NCI-H2196 treated with DMSO at 0.1 percent for 48 hours (cell line): ENCODE data around the gene KIRREL3.

Experiments used
- DNase-seq: peaks from one replicate; lab custom pipeline; 2025; ENCODE audit not compliant: unreplicated experiment; lab: John Stamatoyannopoulos, UW

Gene KIRREL3

DNA sequence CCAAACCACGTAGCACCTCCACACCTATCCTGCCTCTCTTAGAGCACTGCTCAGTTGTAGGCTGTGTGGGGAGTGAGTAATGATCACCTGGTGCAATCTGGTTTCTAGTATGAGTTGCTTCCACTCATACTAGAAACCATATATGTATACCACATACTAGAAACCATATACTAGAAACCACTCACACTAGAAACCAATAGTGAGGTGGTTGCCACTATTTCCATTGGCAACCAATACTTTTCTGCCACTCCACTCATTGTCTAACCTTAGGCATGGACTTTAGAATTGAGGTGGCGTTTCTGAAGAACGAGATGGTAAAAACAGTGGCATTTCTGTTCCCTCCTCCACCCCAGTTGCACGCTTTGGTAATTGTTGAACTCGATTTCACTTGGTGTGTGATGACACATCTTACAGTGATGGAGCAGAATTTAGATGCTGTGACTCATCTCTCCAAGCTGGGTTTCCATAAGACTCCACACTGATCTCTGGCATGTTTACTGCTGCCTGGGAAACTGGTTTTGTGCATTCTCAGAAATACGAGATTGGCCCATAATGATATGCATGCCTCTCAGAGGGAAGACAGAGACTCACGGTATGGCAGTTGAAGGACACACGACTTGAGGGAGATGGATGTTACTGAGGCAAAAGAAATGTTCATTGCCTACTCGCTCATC lies 82.9 kb downstream of the KIRREL3 start:
- DNase-seq = no peak

DNA sequence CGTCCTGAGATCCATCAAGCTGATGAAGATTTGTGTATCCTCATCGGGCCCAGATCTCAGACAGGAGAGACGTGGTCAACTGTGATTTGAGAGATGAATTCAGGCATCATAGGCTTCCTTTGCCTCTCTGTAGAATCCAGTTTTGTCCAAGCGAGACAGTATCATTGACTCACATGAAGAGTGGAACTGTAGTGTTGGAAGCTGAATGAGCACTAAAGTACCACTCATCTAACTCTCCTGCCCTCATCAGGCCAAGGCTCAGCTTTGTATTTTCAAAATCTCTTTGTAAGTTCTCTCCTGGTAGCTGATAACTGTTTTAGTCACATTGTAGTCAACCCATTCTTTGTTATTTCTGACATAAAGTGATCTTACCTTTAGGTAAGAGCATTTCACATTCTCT lies 85.1 kb downstream of the KIRREL3 start:
- no peak for DNase-seq

DNA sequence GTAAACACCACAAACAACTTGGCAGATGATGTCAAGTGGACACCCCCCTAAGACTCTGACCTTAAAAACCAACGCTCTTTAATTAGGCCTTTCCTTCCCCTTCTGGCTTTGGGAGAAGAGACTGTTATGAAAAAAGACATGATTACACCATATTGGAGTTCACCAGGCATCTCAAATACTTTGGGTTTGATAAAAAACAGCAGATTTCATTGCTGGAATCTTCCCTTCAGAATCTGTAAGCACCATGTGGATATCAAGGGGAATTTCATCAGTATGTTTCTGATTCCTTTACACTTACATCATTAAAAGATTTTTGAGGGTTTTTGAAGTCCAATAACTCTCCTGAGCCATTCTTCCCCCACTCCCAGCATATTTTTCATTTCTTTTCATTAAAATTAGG lies 85.6 kb downstream of the KIRREL3 start:
- no peak for DNase-seq

DNA sequence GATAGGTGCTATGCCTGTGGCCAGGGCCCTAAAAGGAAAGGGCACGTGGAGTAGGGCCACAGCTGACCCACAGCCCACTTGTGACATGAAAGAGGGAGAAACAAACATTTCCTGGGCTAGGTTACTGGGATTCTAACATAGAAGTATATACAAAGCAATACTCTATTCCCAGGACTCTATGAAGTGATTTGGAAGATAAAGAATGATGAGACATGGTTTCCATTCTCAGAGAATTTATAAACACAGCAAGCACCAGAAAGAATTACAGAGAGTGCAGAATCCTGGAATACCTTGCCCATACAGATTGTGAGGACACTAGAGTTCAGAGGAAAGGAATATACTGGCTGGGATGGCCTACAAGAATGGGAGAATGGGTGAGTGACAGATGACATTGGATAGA lies 86.4 kb downstream of the KIRREL3 start:
- DNase-seq = no peak

DNA sequence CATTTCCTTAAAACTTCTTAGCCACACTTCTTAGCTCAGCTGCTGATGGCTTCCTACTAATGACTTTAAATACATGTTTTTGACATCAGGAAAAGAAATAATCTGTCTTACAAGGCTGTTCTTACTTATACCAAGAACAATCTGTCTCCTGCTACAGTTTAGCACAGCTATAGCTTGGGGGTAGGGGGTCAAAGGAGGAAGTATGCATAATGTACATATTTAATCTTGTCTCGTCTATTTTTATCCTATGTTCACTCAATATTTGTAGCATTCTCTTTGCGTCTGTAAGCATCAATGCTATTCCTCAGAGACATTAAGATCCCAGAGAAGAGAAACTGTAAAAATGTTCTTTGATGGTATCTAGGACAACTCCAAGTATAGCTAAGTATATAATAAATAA lies 96.0 kb downstream of the KIRREL3 start:
- no peak for DNase-seq

DNA sequence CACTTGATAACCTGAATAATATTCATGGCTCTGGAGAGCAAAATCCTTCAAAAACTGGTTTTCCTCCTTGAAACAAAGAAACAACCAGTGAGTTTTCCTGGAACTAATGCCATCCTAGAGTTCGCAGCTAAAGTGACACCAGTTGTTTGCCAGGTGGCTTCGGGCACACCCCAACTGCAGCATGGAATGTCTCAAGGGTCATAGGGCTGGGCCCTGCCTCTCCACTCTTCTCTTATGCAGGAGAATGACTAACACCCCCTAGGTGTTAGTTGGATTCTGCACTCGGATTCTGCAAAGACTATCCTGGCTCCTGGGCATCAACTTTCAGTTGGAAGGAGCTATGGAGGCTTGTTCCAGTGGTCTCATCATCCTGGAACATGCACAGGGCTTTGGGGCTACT lies 98.8 kb downstream of the KIRREL3 start:
- DNase-seq = no peak

DNA sequence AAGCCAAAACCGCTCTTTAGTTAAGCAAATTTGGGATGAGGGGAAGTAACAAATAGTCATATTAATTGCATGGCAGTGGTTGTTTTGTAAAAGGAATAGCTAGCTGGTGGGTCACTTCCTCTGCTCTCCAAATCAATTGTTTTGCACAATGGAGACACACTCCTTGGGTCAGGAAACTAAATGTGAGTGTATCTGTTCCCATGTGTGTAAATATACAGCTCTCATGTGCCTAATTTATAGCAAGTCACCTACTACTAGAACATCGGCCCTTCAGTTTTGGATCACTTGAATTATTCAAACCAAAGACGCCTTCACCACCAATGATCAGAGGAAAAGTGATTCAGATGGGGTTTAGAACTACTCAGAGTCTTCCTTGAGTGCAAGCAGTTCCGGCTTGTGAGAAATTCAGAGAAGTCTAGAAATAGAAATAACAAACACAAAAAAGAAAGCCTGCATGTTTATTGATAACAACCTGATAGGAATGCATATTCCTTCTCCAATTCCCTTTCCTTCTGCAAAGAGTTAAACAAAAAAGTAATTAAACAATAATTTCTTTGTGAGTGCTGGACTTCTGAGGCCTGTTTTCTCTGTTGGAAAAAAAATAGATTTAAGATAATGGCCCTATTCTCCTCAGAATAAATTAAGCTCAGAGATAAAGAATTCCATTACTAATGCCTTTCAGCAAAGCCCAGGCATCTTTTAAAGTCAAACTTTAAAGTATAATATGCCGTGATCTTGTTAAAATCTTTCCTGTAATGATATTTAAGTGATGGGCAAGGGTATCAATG lies 100.4 kb downstream of the KIRREL3 start:
- DNase-seq = no peak

DNA sequence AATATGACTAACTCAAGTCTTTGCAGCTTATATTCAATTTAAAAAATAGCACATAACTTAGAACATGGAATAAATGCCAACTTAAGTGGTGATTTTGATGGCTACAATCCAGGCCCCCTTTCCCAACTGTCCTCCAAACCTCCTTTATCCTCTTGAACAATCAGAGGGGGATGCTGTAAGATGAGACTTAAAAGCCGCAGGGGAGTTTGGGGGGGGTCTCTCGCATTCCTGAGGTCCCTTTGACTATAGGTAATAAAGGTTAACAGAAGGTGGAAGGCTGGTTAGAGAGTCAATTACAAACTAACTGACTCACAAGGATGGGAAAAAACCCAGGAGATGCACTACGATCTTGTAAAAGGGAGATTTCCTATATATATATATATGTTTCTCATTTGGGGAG lies 101.8 kb downstream of the KIRREL3 start:
- no peak for DNase-seq

DNA sequence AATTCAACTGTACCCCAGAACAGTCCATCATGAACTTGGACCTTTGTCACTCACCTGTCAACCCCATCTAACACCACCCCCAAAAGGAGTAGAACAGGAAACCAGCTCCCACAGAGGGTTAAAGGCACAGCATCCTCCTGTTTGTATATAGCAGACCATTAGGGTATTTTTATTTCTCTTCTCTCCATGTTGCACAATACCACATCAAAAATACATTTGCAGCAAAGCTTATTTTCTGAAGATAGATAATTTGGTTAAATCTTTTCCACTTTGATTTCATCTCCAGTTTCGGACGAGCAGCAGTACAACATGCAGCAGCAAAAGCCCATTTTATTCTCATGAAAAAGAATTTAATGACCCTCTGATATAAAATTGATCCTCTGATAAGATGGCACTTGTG lies 103.1 kb downstream of the KIRREL3 start:
- DNase-seq = no peak

DNA sequence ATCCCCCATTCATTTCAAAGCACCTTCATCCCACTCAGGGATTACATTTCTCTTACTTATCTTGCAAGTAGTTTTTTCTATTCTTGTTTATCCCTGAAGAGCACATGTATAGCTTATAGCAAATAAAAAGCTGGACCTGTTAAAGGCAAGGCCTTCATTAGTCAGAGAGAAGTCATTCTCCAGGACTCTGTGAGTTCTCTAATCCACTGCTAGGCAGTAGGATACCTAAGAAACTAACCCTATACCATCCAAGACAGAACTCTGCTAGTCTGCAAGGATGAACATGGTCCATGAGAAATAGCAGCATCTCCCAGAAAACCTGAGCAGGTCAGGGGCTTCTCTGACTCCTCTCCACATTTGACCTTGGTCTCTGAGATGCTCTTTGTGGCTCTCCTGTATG lies 104.5 kb downstream of the KIRREL3 start:
- DNase-seq = no peak

DNA sequence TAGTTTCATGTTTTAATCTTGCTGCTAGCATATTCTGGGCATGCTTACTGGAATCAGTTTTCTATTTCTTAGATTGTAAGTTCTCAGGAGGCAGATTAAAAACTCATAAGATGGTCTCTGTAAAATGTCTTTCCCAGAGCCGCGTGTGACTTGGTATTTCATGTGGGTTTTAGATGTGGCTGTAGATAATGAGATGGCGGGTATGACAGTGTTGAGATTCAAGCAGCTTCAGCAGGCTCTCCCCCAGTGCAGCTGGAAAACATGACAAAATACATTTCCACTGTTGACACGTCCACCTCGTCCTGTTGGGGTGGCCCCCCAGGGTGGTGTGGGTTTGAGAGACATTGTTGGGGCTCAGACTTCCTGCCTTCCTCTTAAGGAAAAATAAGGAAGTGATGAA lies 106.8 kb downstream of the KIRREL3 start:
- DNase-seq = no peak

DNA sequence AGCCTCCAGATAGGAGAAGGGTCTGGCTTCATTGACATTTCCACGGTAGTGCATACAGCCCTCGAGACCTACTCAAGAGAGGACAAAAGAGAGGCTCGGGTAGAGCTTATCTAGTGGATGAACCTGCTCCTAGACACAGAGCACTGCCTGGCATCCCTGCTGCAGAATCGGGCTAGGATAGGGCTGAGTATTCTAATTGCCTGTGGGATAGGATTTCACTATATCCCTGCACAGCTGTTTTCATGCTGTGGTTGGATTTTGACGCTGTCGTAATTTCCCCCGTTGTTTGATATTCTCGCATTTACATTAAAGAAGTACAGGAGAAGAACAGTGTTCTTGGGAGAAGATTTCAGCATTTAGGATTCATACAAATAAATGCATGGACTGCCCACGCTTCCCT lies 107.8 kb downstream of the KIRREL3 start:
- no peak for DNase-seq

DNA sequence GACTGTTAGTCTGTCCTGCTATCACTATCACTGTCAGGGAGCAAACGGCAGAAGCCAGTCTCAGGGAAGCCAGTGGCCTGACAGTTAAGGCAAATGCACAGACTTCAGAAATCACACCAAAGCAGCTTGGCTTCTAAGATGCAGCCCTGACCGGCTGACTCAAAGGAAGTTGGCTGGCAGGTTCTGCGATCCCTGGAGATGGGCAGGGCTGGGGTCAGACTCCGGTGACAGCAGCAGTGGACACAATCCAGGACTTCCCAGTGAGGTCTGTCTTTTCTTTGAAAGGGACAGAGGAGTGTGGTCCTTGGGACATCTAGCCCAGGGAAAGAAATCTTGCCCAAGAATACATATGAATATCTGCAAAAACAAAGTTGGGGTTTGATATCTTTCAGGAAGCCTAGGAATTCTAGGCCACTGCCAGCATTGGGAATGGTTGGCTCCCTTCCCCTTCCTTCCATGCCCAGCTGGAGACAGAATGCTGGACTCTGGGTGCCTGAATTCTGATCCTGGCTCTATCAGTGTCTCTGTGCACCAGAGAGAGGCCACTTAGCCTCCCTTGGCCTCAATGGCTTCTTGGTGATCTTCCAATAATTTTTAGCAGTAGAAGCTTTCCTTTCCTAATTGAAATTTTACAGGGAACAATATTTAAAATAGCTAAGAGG lies 108.9 kb downstream of the KIRREL3 start:
- no peak for DNase-seq

DNA sequence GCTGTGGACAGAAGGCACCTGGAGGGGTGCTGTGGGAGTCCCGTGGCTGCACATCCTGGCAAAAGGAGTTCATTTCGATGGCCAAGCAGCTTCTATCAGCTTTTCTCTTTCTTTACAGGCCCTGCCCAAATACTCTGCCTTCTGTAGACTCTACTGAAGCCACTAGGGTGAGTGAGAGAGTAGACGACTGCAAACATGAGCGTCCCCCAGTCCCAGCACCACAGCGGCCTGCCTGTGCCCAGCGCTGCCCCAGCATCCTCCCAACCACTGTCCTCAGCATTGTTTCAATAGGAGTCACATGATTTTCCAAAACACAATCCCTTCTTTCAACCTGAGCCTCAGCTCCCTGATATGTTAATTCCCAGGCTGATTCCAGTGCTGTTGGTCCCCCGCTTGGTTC lies 110.0 kb downstream of the KIRREL3 start:
- no peak for DNase-seq

DNA sequence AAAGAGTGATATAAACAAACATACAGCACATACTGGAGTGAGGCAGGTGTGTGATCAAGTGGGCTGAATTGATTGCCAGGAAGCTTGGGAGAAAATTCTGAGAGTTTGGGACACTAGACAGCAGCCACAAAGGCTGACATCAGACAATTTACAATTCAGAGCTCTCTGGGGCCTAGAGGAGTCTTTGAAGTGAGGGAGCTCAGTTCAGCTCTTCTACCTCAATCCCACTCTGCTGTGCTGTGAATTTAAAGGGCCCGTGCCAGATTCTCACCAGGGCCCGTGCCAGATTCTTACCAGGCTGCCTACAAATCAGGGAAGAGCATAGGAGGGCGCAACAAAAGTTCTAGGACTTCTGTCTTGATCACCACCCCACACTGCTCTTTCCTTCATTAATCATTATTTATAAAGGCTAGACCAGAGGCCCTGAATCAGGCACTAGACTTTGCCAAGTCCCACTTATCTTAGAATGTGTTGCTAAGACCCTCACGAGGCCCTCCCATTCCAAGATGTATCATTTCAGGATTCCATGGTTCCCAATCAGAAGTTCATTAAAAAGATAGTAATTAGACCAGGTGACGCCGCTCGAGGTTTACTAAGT lies 112.4 kb downstream of the KIRREL3 start:
- DNase-seq = no peak

DNA sequence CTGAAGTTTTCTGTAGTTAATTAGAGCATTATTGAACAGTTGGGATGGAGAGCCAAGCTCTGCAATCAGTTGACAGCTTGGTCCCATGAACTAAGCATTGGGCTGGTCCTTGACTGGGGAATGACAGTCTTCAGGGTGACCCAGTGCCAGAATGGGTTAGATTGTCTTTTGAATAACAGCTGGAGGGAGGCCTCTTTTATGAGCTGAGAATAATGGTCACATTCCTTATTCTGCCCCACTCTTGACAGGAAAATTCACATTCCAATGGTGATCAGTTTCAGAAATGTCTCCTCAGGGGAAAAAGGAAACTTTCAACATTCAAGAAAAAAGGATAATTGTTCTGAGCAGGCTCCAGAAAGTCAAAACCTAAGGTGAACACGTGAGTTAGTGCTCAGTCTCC lies 113.9 kb downstream of the KIRREL3 start:
- no peak for DNase-seq

DNA sequence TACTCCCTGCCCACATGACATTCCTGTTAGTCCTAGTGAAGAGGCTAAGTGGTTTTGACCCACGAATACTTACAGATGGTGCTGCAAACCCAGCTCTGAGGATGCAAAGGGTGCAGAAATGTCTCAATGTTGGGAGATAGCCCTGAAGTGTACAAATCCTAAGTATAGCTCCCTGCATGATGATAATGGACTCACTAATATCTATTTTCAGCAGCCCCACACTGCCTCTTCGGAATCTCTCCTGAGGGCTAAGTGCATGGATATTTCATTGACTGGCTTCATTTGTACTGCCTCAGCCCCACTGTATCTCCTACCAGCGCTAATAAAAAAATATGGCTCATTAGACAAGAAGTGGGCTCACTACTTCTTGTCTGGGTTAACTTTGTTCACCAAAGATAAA lies 114.5 kb downstream of the KIRREL3 start:
- no peak for DNase-seq

DNA sequence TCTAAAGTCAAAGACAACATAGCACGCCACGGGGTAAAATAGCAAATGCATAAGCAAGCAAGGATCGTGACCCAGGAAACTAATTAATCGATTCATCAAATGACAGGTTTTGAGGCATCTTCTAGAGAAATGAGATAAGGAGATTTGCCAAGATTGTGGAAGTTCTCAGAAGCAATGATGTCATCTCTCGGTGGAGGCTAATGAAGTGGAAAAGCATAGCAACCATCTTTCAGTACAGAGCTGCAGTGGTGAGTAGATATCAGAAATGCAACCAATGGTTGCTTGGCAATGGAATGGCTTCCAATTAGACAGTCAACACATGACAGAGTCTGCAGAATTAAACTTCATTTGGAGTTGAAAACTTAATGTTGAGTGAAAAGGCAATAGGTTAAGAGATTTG lies 116.0 kb downstream of the KIRREL3 start:
- DNase-seq = no peak

DNA sequence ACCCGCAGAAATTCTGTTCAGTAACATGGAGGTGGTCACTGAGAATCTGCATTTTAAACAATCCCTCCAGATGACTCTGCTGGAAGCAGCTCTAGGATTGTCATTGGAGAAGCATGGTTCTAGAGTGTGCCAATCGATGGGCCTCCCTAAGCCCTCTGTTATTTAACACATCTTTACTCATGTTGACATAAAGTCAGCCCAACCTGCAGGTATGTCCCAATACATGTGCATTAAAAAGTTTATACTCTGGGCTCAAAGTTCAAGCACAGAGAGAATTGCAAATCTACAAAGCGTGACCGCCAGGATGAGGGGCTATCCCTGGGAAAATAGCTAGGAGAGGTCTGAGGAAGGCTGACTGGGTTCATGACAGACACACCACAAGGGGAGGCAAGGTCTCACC lies 116.4 kb downstream of the KIRREL3 start:
- no peak for DNase-seq

DNA sequence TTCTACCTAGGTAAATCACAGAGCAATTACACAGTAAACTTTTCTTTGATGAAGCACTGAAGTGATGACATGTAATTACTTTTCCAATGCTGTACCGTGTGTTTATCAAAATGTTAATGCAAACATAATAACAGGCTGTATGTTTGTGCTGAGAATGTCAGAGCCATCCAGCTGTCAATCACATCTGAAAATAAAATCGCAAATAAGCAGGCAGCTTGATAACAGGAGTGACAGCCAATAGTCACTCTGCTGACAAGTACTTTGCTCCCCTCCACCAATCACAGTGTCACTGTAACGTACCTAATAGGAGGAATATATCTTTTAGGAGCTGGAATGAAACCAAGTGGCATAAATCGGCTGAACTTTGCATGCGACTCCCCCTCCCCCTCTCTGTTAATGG lies 119.7 kb downstream of the KIRREL3 start:
- no peak for DNase-seq

DNA sequence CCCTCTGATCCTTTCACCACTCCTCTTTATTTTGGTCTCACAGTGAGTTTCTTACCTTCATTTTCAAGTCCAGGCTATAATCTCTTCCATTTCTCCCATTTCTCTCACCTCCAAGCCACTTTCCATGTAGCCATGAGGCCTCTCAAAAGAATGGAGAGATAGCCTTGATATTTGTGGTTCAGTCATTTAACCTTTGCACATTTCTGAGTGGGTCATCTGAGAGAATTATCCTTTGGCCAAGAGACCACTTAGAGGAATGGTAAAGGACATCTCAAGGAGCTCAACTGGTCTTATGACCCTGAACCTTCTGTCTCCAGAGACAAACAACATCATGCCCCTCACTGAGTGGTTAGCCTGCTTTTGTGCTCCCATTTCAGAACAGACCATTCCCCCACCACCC lies 121.1 kb downstream of the KIRREL3 start:
- DNase-seq = no peak

DNA sequence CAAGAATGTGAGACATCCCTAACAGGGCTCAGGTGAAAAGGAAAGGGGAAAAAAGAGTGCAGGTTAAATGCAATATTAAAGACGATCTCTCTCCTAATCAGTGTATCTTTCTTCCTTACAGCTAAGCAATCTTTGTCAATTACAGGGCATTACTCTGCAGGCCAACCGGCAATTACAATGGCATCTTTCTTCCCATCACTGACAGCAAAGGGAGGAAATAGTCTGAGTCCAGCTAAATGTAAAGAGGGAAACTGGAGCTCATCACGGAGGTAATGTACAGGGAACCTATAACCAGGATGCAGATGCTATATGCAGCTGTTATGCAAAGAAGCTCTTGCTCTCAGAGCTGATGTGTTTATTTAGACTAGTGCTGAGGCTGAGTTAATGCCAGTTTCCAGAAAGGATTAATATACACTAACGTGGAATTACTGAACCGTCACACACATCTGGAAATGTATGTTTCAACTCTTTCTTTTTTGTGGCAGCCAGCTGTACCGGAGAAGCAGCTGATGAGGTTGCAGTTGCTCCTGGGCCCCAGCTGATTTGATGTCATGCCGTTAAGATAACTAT lies 121.6 kb downstream of the KIRREL3 start:
- no peak for DNase-seq
